Astrocyte (in vitro differentiated cells and primary cell): Measurements from ENCODE around the gene PTAFR.

Source experiments
- CTCF ChIP-seq: IDR thresholded peaks from 2 replicates; pipeline ENCODE4 v1.5.1; 2011; ENCODE audit warnings: low read depth, mild to moderate bottlenecking, inconsistent platforms, low read length, moderate library complexity; ENCODE audit not compliant: insufficient read depth
- EZH2 ChIP-seq: IDR thresholded peaks from 2 replicates; pipeline ENCODE4 v1.6.1; 2012; ENCODE audit warnings: mild to moderate bottlenecking, low read length, inconsistent platforms; ENCODE audit not compliant: insufficient read depth

GRCh38 chr1:28185071-28185470 is 8.6 kb upstream of the PTAFR start:
- TF ChIP-seq CTCF = no peak
- no peak for TF ChIP-seq EZH2
